ENCODE measurements around the gene LSM2.
"Not testable (repeated sequence)": the region's sequence is repeated elsewhere in the genome, so short reads cannot be mapped to it uniquely, and the experiment has no call there.

The LSM2 gene

GRCh38 chr6:31838968-31839367, 32.2 kb upstream of the LSM2 start:
- TF ChIP-seq CTCF (conservative IDR thresholded peaks at IDR 0.05; ENCODE audit: low read depth, low read length): no peak
- no peak for DNase-seq (ENCODE audit: low read depth)
- no peak overlapping the region for H3K4me3 ChIP-seq (ENCODE audit: low read depth, low read length)

- DNase-seq (ENCODE audit: low read depth): not testable (repeated sequence)
- H3K4me3 ChIP-seq (ENCODE audit: low read depth, low read length): peak overlapping the region; percentile 97
Observed at GRCh38 chr6:31838114-31838553, 31.4 kb upstream of the LSM2 start.

- DNase-seq (ENCODE audit: low read depth): no peak
- no peak for TF ChIP-seq CTCF (conservative IDR thresholded peaks at IDR 0.05; ENCODE audit: low read depth, low read length)
- peak overlapping the region; percentile 97 for H3K4me3 ChIP-seq (ENCODE audit: low read depth, low read length)
Observed at GRCh38 chr6:31837369-31838113, 30.8 kb upstream of the LSM2 start.

- peak overlapping the region; percentile 97 for H3K4me3 ChIP-seq (ENCODE audit: low read depth, low read length)
- peak; percentile 42 for TF ChIP-seq CTCF (conservative IDR thresholded peaks at IDR 0.05; ENCODE audit: low read depth, low read length)
- DNase-seq (ENCODE audit: low read depth): peak; percentile 69
Observed at GRCh38 chr6:31836474-31837368, 30.0 kb upstream of the LSM2 start.

GRCh38 chr6:31836047-31836473, 29.3 kb upstream of the LSM2 start:
- peak; percentile 23 for DNase-seq (ENCODE audit: low read depth)
- no peak for TF ChIP-seq CTCF (conservative IDR thresholded peaks at IDR 0.05; ENCODE audit: low read depth, low read length)
- peak overlapping the region; percentile 97 for H3K4me3 ChIP-seq (ENCODE audit: low read depth, low read length)

- no peak for TF ChIP-seq CTCF (conservative IDR thresholded peaks at IDR 0.05; ENCODE audit: low read depth, low read length)
- H3K4me3 ChIP-seq (ENCODE audit: low read depth, low read length): peak overlapping the region; percentile 97
- peak; percentile 86 for DNase-seq (ENCODE audit: low read depth)
Observed at GRCh38 chr6:31834367-31835250, 27.8 kb upstream of the LSM2 start.
